ENCODE results near the gene MAP3K13. TPM values are rescaled to one million over a fixed set of nuclear protein-coding genes. Genes with fewer than 3 reads are reported as not detected.

MAP3K13 gene
- total RNA-seq, 1 experiment from 2014 or later, result 9.1 TPM

DNA sequence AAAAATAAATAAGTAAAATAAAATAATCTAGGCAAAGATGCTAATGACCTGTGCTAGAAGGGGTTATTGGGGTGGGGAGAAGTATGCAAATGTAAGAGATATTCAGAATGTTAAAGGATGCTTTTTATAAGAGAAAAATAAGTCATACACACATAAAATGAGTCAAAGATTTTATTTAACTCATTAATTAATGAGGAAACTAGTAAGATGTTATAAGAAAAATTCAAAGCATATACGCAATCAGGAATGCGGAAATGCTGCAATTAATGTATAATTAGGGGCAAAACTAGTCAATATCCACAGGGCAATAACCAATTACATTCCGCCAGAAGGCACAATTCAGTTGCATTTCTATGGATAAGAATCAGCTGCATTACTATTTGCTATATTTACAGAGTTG is 30.1 kb downstream of the MAP3K13 start (continued):
- TF ChIP-seq, protein P1, sequence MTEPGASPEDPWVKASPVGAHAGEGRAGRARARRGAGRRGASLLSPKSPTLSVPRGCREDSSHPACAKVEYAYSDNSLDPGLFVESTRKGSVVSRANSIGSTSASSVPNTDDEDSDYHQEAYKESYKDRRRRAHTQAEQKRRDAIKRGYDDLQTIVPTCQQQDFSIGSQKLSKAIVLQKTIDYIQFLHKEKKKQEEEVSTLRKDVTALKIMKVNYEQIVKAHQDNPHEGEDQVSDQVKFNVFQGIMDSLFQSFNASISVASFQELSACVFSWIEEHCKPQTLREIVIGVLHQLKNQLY (CRISPR knock-in tag; IDR thresholded peaks at IDR 0.05), result no peak

DNA sequence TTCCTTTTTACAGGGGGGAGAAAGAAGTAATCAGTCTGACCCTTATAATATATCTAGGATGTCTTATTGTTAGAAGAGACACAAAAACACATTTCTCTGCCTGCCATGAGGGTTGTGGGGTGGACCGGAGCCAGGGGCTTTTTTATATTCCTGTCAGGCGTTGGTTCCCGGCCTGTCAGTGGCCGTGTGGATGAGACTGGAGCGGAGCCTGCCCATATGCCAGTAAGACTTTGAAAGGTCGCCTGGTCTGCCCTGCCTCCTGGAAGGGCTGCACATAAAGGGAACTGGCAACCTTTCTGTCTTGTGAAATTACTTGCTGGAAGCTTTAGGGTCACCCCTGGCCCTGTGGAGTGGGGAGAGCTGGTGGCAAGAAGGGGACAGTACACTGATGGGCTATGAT is 34.7 kb downstream of the MAP3K13 start:
- Mint-ChIP-seq H3K36me3 (no peaks in the 10 kb centered on the region), H3K27ac (no peak overlapping the region), H3K4me3 (no peak overlapping the region), H3K4me1 (no peaks in the 10 kb centered on the region), H3K9me3 (no peaks in the 10 kb centered on the region), H3K27me3 (ENCODE audit: low read depth) (no peaks in the 10 kb centered on the region)
- TF ChIP-seq TEAD1 (CRISPR knock-in tag; IDR thresholded peaks at IDR 0.05), result no peak
- TF ChIP-seq CREB1 (CRISPR knock-in tag; IDR thresholded peaks at IDR 0.05), result no peak
- no peak for TF ChIP-seq ZNF416 (CRISPR knock-in tag; IDR thresholded peaks at IDR 0.05)
- no peak for TF ChIP-seq ELF4 (CRISPR knock-in tag; IDR thresholded peaks at IDR 0.05; ENCODE audit: low read depth)
- TF ChIP-seq FOXK1 (CRISPR knock-in tag; IDR thresholded peaks at IDR 0.05), result no peak
- no peak for TF ChIP-seq NR2C2 (CRISPR knock-in tag; IDR thresholded peaks at IDR 0.05)
- no peak for TF ChIP-seq FOXP1 (CRISPR knock-in tag; IDR thresholded peaks at IDR 0.05; ENCODE audit: borderline replicate concordance)
- ChIA-PET CTCF (no interaction called here), POLR2A (no interaction called here)
- DNase-seq (ENCODE audit: low spot score) (no peak), ATAC-seq (no peak)

DNA sequence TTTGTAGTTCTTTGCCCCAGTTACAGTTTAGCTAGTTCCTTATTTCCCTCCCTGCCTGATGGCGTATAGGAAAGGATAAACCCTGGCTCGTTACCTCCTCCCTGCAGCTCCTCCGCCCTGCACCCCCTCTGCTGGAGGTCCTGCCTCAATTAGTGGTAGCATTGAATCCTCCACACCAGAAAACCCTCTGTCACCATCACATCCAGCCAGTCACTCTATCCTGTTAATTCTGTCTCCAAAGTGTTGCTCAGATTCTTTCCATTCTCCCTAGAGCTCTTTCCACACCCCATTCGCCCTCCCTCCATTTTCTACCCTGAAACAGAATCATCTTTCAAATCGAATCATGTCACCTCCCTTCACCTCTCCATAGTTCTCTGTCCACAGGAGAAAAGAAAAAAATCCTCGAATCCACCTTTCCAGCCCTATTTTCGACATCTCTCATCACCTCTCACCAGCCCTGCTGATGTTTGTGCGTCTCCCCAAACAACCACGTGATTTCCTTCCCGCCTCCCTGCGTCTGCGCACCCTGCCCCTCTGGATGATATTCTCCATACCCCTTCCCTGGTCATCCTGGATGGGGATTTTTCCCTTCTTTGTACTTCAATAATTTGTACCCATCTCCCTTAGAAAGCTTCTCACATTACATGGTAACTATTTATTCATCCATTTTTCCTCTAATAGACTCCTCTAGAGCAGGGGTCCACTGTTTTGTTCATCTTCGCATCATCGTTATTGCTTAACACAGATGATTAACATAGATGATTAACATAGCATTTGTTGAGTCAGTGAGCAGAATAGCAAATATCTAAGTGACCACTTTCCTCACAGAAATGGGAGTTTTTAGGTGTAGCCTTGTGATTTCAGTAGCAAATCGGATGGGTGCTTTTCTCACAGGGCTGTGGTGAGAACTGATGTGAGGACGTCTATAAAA is 37.1 kb downstream of the MAP3K13 start:
- Mint-ChIP-seq H3K4me3 (no peak overlapping the region), H3K27ac (no peak overlapping the region), H3K36me3 (no peaks in the 10 kb centered on the region), H3K4me1 (no peaks in the 10 kb centered on the region), H3K9me3 (no peaks in the 10 kb centered on the region), H3K27me3 (ENCODE audit: low read depth) (no peaks in the 10 kb centered on the region)
- TF ChIP-seq, protein P1 (CRISPR knock-in tag; IDR thresholded peaks at IDR 0.05), result no peak
- ATAC-seq (peak; percentile 30; the same call in 1 of the 2 replicates), DNase-seq (ENCODE audit: low spot score) (no peak)
- ChIA-PET POLR2A (interaction anchor here (0.6 kb wide), 1 partner anchor 539 kb away, joined by 4 read pairs; no protein-coding TSS in a partner anchor), CTCF (interaction anchor here (0.7 kb wide), 1 partner anchor 9 kb away, joined by 6 read pairs; no protein-coding TSS in a partner anchor)

DNA sequence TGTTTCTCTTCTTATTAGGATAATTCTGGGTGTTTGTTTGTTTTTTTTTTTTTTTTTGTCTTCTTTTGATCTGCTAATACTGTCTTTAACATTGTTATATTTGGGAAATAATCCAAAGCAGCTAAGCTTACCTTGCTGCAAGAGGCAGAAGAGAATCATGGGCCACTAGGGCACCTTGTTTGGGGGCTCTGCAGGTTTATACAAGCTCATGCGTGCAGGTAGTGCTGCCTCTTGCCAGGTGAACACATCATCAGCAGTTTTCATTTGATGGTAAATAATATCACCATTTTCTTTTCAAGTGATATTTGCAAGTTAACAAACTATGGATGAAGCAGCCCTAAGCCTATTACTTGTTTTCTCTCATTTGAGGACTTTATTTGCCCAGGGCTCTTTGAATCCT is 37.9 kb downstream of the MAP3K13 start:
- Mint-ChIP-seq H3K9me3 (no peaks in the 10 kb centered on the region), H3K4me3 (no peak overlapping the region), H3K4me1 (no peaks in the 10 kb centered on the region), H3K27ac (no peak overlapping the region), H3K27me3 (ENCODE audit: low read depth) (no peaks in the 10 kb centered on the region), H3K36me3 (no peaks in the 10 kb centered on the region)
- DNase-seq (ENCODE audit: low spot score) (no peak), ATAC-seq (no peak)
- ChIA-PET CTCF (interaction anchor here (0.7 kb wide), 1 partner anchor 174 kb away, joined by 4 read pairs; no protein-coding TSS in a partner anchor), POLR2A (no interaction called here)
- TF ChIP-seq ZNF263 (CRISPR knock-in tag; IDR thresholded peaks at IDR 0.05; ENCODE audit: low read depth), result no peak
- no peak for TF ChIP-seq IRF2 (CRISPR knock-in tag; IDR thresholded peaks at IDR 0.05; ENCODE audit: borderline replicate concordance, low read depth)
- TF ChIP-seq JAZF1 (CRISPR knock-in tag; IDR thresholded peaks at IDR 0.05), result no peak
- TF ChIP-seq, protein P2, sequence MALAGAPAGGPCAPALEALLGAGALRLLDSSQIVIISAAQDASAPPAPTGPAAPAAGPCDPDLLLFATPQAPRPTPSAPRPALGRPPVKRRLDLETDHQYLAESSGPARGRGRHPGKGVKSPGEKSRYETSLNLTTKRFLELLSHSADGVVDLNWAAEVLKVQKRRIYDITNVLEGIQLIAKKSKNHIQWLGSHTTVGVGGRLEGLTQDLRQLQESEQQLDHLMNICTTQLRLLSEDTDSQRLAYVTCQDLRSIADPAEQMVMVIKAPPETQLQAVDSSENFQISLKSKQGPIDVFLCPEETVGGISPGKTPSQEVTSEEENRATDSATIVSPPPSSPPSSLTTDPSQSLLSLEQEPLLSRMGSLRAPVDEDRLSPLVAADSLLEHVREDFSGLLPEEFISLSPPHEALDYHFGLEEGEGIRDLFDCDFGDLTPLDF (CRISPR knock-in tag; IDR thresholded peaks at IDR 0.05), result no peak
- TF ChIP-seq, protein P3, sequence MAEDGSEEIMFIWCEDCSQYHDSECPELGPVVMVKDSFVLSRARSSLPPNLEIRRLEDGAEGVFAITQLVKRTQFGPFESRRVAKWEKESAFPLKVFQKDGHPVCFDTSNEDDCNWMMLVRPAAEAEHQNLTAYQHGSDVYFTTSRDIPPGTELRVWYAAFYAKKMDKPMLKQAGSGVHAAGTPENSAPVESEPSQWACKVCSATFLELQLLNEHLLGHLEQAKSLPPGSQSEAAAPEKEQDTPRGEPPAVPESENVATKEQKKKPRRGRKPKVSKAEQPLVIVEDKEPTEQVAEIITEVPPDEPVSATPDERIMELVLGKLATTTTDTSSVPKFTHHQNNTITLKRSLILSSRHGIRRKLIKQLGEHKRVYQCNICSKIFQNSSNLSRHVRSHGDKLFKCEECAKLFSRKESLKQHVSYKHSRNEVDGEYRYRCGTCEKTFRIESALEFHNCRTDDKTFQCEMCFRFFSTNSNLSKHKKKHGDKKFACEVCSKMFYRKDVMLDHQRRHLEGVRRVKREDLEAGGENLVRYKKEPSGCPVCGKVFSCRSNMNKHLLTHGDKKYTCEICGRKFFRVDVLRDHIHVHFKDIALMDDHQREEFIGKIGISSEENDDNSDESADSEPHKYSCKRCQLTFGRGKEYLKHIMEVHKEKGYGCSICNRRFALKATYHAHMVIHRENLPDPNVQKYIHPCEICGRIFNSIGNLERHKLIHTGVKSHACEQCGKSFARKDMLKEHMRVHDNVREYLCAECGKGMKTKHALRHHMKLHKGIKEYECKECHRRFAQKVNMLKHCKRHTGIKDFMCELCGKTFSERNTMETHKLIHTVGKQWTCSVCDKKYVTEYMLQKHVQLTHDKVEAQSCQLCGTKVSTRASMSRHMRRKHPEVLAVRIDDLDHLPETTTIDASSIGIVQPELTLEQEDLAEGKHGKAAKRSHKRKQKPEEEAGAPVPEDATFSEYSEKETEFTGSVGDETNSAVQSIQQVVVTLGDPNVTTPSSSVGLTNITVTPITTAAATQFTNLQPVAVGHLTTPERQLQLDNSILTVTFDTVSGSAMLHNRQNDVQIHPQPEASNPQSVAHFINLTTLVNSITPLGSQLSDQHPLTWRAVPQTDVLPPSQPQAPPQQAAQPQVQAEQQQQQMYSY (CRISPR knock-in tag; IDR thresholded peaks at IDR 0.05), result no peak
- TF ChIP-seq ZNF423 (CRISPR knock-in tag; IDR thresholded peaks at IDR 0.05), result no peak
- TF ChIP-seq ZNF416 (CRISPR knock-in tag; IDR thresholded peaks at IDR 0.05), result no peak
- TF ChIP-seq ELF4 (CRISPR knock-in tag; IDR thresholded peaks at IDR 0.05; ENCODE audit: low read depth), result no peak
- TF ChIP-seq, protein P4, sequence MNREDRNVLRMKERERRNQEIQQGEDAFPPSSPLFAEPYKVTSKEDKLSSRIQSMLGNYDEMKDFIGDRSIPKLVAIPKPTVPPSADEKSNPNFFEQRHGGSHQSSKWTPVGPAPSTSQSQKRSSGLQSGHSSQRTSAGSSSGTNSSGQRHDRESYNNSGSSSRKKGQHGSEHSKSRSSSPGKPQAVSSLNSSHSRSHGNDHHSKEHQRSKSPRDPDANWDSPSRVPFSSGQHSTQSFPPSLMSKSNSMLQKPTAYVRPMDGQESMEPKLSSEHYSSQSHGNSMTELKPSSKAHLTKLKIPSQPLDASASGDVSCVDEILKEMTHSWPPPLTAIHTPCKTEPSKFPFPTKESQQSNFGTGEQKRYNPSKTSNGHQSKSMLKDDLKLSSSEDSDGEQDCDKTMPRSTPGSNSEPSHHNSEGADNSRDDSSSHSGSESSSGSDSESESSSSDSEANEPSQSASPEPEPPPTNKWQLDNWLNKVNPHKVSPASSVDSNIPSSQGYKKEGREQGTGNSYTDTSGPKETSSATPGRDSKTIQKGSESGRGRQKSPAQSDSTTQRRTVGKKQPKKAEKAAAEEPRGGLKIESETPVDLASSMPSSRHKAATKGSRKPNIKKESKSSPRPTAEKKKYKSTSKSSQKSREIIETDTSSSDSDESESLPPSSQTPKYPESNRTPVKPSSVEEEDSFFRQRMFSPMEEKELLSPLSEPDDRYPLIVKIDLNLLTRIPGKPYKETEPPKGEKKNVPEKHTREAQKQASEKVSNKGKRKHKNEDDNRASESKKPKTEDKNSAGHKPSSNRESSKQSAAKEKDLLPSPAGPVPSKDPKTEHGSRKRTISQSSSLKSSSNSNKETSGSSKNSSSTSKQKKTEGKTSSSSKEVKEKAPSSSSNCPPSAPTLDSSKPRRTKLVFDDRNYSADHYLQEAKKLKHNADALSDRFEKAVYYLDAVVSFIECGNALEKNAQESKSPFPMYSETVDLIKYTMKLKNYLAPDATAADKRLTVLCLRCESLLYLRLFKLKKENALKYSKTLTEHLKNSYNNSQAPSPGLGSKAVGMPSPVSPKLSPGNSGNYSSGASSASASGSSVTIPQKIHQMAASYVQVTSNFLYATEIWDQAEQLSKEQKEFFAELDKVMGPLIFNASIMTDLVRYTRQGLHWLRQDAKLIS (CRISPR knock-in tag; IDR thresholded peaks at IDR 0.05; ENCODE audit: borderline replicate concordance), result no peak
- TF ChIP-seq, protein P5, sequence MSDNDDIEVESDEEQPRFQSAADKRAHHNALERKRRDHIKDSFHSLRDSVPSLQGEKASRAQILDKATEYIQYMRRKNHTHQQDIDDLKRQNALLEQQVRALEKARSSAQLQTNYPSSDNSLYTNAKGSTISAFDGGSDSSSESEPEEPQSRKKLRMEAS (CRISPR knock-in tag; IDR thresholded peaks at IDR 0.05), result no peak

Measured in WTC11 (cell line).